ENCODE results near the gene MRFAP1. TPM values are rescaled to one million over a fixed set of nuclear protein-coding genes. Genes with fewer than 3 reads are reported as not detected.
"Not testable (repeated sequence)": the region's sequence is repeated elsewhere in the genome, so short reads cannot be mapped to it uniquely, and the experiment has no call there.

Gene MRFAP1
- total RNA-seq, 1 experiment from 2014 or later: 387 TPM

DNA sequence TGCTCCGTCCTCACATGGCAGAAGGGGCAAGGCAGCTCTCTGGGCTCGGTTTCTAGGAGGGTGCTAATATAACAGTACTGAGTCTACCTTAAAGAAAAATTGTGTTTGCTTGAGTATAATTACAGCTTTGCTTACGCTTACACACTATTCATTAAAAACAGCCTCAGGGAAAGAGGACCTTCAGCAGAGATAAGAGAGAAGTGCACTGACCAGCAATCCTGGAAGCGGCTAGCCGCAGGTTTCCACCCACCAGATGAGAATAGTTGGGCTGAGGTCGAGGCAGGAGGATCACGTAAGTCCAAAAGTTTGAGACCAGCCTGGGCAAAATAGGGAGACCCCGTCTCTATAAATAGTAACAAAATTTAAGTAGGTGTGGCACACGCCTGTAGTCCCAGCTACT lies 15.2 kb upstream of the MRFAP1 start:
- intact Hi-C loops (cut with micrococcal nuclease): no loop called here

GRCh38 chr4:6626066-6626465 lies 14.4 kb upstream of the MRFAP1 start:
- Mint-ChIP-seq H3K36me3 (ENCODE audit: insufficient read depth, unreplicated experiment) (peaks cover 9% of the 10 kb centered on the region), H3K4me1 (ENCODE audit: insufficient read depth, unreplicated experiment) (no peaks in the 10 kb centered on the region), H3K27me3 (ENCODE audit: insufficient read depth, unreplicated experiment) (no peaks in the 10 kb centered on the region), H3K27ac (ENCODE audit: low read depth, unreplicated experiment) (no peak overlapping the region), H3K4me3 (ENCODE audit: unreplicated experiment) (no peak overlapping the region), H3K9me3 (ENCODE audit: unreplicated experiment) (no peaks in the 10 kb centered on the region)
- intact Hi-C loops (cut with micrococcal nuclease): no loop called here
- POLR2A ChIA-PET: interaction anchor here (0.7 to 0.8 kb wide), 2 partner anchors 17 to 86 kb away, joined by 3 read pairs; no protein-coding TSS in a partner anchor
- no peak for DNase-seq (ENCODE audit: unreplicated experiment)
- CTCF ChIA-PET: no interaction called here
- TF ChIP-seq CTCF (IDR thresholded peaks at IDR 0.05; ENCODE audit: unreplicated experiment): no peak
- no TSS peak for BruUV-seq (replicated peaks)

More for the DNA sequence above, 15.2 kb upstream of the MRFAP1 start:
- BruUV-seq (replicated peaks): no TSS peak
- no peak overlapping the region for H3K27ac Mint-ChIP-seq (ENCODE audit: low read depth, unreplicated experiment)
- H3K4me1 Mint-ChIP-seq (ENCODE audit: insufficient read depth, unreplicated experiment): no peaks in the 10 kb centered on the region
- no peaks in the 10 kb centered on the region for H3K9me3 Mint-ChIP-seq (ENCODE audit: unreplicated experiment)
- no peak overlapping the region for H3K4me3 Mint-ChIP-seq (ENCODE audit: unreplicated experiment)
- POLR2A ChIA-PET: interaction anchor here (0.7 to 0.8 kb wide), 2 partner anchors 18 to 478 kb away, joined by 3 read pairs; no protein-coding TSS in a partner anchor
- no peak for TF ChIP-seq CTCF (IDR thresholded peaks at IDR 0.05; ENCODE audit: unreplicated experiment)
- H3K36me3 Mint-ChIP-seq (ENCODE audit: insufficient read depth, unreplicated experiment): peaks cover 12% of the 10 kb centered on the region
- DNase-seq (ENCODE audit: unreplicated experiment): no peak
- CTCF ChIA-PET: interaction anchor here (0.6 to 0.7 kb wide), 2 partner anchors 294 to 358 kb away, joined by 3 to 4 read pairs; no protein-coding TSS in a partner anchor
- H3K27me3 Mint-ChIP-seq (ENCODE audit: insufficient read depth, unreplicated experiment): no peaks in the 10 kb centered on the region

- no peak for TF ChIP-seq CTCF (IDR thresholded peaks at IDR 0.05; ENCODE audit: unreplicated experiment)
- Mint-ChIP-seq H3K27me3 (ENCODE audit: insufficient read depth, unreplicated experiment) (no peaks in the 10 kb centered on the region), H3K9me3 (ENCODE audit: unreplicated experiment) (no peaks in the 10 kb centered on the region), H3K4me3 (ENCODE audit: unreplicated experiment) (no peak overlapping the region), H3K27ac (ENCODE audit: low read depth, unreplicated experiment) (no peak overlapping the region), H3K36me3 (ENCODE audit: insufficient read depth, unreplicated experiment) (peaks cover 12% of the 10 kb centered on the region), H3K4me1 (ENCODE audit: insufficient read depth, unreplicated experiment) (peaks cover 7% of the 10 kb centered on the region)
- BruUV-seq (replicated peaks): no TSS peak
- CTCF ChIA-PET: no interaction called here
- POLR2A ChIA-PET: no interaction called here
- intact Hi-C loops (cut with micrococcal nuclease): no loop called here
- no peak for DNase-seq (ENCODE audit: unreplicated experiment)
Observed at GRCh38 chr4:6627832-6628231, 12.7 kb upstream of the MRFAP1 start.

DNA sequence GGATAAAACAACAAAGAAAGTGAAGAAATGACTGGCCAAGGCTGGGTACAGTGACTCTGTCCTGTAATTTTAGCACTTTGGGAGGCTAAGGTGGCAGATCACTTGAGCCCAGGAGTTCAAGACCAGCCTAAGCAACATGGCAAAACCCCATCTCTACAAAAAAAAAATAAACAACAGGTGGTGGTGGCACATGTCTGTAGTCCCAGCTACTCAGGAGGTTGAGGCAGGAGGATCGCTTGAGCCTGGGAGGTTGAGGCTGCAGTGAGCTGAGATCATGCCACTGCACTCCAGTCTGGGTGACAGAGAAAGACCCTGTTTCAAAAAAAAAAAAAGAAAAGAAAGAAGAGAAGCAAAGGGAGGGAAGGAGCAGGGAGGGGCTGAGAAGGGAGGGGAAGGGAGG lies 12.0 kb upstream of the MRFAP1 start:
- not testable (repeated sequence) for BruUV-seq (replicated peaks)
- POLR2A ChIA-PET: interaction anchor here (0.8 kb wide), 1 partner anchor 310 kb away, joined by 3 read pairs; no protein-coding TSS in a partner anchor

More for the DNA sequence above, 12.0 kb upstream of the MRFAP1 start:
- H3K27ac Mint-ChIP-seq (ENCODE audit: low read depth, unreplicated experiment); CTCF ChIA-PET; H3K4me3 Mint-ChIP-seq (ENCODE audit: unreplicated experiment); intact Hi-C loops (cut with micrococcal nuclease); DNase-seq (ENCODE audit: unreplicated experiment); H3K27me3 Mint-ChIP-seq (ENCODE audit: insufficient read depth, unreplicated experiment); H3K9me3 Mint-ChIP-seq (ENCODE audit: unreplicated experiment): not testable (repeated sequence)
- H3K4me1 Mint-ChIP-seq (ENCODE audit: insufficient read depth, unreplicated experiment): peaks cover 13% of the 10 kb centered on the region
- peaks cover 15% of the 10 kb centered on the region for H3K36me3 Mint-ChIP-seq (ENCODE audit: insufficient read depth, unreplicated experiment)
